ENCODE data around the gene TMCO2.
A peak's percentile ranks its signal among the peaks of the same experiment; 100 is the strongest.

Gene TMCO2

DNA sequence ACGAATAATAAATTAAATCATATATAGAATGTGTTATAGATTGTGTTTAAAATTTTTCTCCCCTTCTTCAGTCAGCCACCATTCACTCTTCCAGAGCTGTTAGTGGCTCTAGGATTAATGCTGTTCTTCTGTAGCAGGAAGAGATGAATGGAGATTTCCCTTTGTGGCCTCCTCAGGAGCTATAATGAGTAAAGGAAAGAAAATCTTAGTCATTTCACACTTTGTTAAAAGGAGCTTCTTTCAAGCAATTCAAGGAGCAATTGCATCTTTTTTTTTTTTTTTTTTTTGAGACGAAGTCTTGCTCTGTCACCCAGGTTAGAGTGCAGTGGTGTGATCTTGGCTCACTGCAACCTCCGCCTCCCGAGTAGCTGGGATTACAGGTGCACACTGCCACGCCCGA, 23.7 kb upstream of the TMCO2 start:
- TF ChIP-seq, protein P1, sequence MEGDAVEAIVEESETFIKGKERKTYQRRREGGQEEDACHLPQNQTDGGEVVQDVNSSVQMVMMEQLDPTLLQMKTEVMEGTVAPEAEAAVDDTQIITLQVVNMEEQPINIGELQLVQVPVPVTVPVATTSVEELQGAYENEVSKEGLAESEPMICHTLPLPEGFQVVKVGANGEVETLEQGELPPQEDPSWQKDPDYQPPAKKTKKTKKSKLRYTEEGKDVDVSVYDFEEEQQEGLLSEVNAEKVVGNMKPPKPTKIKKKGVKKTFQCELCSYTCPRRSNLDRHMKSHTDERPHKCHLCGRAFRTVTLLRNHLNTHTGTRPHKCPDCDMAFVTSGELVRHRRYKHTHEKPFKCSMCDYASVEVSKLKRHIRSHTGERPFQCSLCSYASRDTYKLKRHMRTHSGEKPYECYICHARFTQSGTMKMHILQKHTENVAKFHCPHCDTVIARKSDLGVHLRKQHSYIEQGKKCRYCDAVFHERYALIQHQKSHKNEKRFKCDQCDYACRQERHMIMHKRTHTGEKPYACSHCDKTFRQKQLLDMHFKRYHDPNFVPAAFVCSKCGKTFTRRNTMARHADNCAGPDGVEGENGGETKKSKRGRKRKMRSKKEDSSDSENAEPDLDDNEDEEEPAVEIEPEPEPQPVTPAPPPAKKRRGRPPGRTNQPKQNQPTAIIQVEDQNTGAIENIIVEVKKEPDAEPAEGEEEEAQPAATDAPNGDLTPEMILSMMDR (IDR thresholded peaks at IDR 0.05; ENCODE audit: insufficient read depth, low read depth, low read length, missing control alignments): no peak
- H3K4me3 ChIP-seq (ENCODE audit: low read length): no peak overlapping the region
- no peak for DNase-seq (ENCODE audit: low read depth)

GRCh38 chr1:40226192-40226591, 21.5 kb upstream of the TMCO2 start:
- no peak for DNase-seq (ENCODE audit: low read depth)
- TF ChIP-seq, protein P1 (IDR thresholded peaks at IDR 0.05; ENCODE audit: insufficient read depth, low read depth, low read length, missing control alignments): no peak
- no peak overlapping the region for H3K4me3 ChIP-seq (ENCODE audit: low read length)

DNA sequence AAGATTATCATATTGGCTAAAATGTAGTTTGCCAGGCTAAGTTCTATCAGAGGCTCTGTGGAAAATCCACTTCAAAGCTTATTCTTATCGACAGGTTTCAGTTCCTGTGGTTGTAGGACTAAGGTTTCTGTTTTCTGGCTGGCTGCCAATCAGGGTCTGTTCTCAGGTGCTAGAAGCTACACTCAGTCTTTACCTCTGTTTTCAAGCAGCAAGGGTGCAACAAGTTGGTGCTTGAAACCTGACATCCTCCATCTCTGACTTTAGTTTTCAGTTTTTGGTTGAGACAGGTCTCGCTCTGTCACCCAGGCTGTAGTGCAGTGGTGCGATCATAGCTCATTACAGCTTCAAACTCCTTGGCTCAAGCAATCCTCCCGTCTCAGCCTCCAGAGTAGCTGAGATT, 15.3 kb upstream of the TMCO2 start:
- TF ChIP-seq, protein P1 (IDR thresholded peaks at IDR 0.05; ENCODE audit: insufficient read depth, low read depth, low read length, missing control alignments): no peak
- no peak for DNase-seq (ENCODE audit: low read depth)
- no peak overlapping the region for H3K4me3 ChIP-seq (ENCODE audit: low read length)

DNA sequence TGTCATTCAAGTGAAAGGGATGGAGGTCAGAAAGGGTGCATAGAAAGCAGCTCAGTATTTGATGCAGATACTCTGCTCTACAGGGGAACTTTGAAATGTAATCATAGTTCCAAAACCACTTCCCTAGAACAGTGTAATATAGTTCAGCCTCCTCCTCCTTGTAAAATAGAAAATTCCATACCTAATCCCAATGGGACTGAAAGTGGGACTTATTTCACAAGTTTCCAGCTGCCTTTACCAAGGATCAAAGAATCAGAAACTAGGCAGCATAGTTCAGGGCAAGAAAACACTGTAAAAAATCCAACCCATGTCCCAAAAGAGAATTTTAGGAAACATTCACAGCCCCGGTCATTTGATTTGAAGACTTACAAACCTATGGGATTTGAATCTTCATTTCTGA, 8.1 kb upstream of the TMCO2 start:
- DNase-seq (ENCODE audit: low read depth): no peak
- TF ChIP-seq, protein P1 (IDR thresholded peaks at IDR 0.05; ENCODE audit: insufficient read depth, low read depth, low read length, missing control alignments): no peak
- H3K4me3 ChIP-seq (ENCODE audit: low read length): no peak overlapping the region

GRCh38 chr1:40240390-40240789, 7.3 kb upstream of the TMCO2 start:
- no peak overlapping the region for H3K4me3 ChIP-seq (ENCODE audit: low read length)
- TF ChIP-seq, protein P1 (IDR thresholded peaks at IDR 0.05; ENCODE audit: insufficient read depth, low read depth, low read length, missing control alignments): no peak
- no peak for DNase-seq (ENCODE audit: low read depth)

- DNase-seq (ENCODE audit: low read depth): peak; percentile 7
- no peak overlapping the region for H3K4me3 ChIP-seq (ENCODE audit: low read length)
- TF ChIP-seq, protein P1 (IDR thresholded peaks at IDR 0.05; ENCODE audit: insufficient read depth, low read depth, low read length, missing control alignments): no peak
Measured at GRCh38 chr1:40241362-40241761, 6.4 kb upstream of the TMCO2 start.

DNA sequence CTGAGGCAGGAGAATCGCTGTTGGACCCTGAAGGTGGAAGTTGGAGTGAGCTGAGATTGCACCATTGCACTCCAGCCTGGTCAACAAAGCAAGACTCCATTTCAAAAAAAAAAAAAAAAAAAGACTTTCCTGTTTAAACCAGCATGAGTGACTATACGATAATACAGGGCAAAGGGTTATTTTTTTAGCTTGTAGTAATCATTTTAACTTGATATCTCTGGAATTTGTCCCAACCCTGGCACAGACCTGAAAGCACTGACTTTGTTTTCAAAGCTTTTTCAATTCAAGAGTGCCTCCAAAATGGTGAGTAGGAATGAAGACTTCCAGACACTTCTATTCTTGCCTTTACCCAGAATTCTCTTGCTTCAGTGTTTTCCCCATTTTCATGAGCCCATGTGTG, 4.4 kb upstream of the TMCO2 start:
- TF ChIP-seq, protein P1 (IDR thresholded peaks at IDR 0.05; ENCODE audit: insufficient read depth, low read depth, low read length, missing control alignments): no peak
- DNase-seq (ENCODE audit: low read depth): no peak
- H3K4me3 ChIP-seq (ENCODE audit: low read length): no peak overlapping the region

Measured in epithelial cell of esophagus (primary cell).